HL-60 (cell line): ENCODE data around the gene SLAIN1.
A peak's percentile ranks its signal among the peaks of the same experiment; 100 is the strongest.

ENCODE experiments used
- DNase-seq, 2 experiments: peaks; one replicate each; pipeline ENCODE4 v3.0.0-alpha.2; 2010 to 2020; ENCODE audit warnings: low read depth in 1 of 2, low spot score in 1 of 2
- H3K27ac ChIP-seq: fragments of 250-450 bp; sonication (Bioruptor Pico); replicated peaks from 2 replicates; pipeline ENCODE4 v1.5.1; 2020; ENCODE audit warnings: mild to moderate bottlenecking, moderate library complexity
- H3K27me3 ChIP-seq: fragments of 250-450 bp; sonication (Bioruptor Pico); 2 replicates; pipeline ENCODE4 v1.5.1; 2021; ENCODE audit warnings: mild to moderate bottlenecking, moderate library complexity; ENCODE audit not compliant: insufficient read depth, poor library complexity, severe bottlenecking
- H3K4me3 ChIP-seq: replicated peaks from 2 replicates; pipeline ENCODE4 v1.5.1; 2011; ENCODE audit warnings: mild to moderate bottlenecking, control low read depth, low read length; ENCODE audit not compliant: insufficient read depth
- GABPA ChIP-seq: IDR thresholded peaks from 2 replicates; pipeline ENCODE4 v1.6.1; 2012; ENCODE audit warnings: low read depth
- POLR2AphosphoS5 ChIP-seq: IDR thresholded peaks from 2 replicates; pipeline ENCODE4 v1.6.1; 2012; ENCODE audit warnings: low read depth
- SPI1 ChIP-seq: IDR thresholded peaks from 2 replicates; pipeline ENCODE4 v1.6.1; 2012; ENCODE audit warnings: low read depth, mild to moderate bottlenecking, borderline replicate concordance
- TF ChIP-seq, protein P1 (sequence below): IDR thresholded peaks from 2 replicates; pipeline ENCODE4 v1.6.1; 2012; ENCODE audit warnings: low read depth; ENCODE audit not compliant: insufficient replicate concordance
- TF ChIP-seq, protein P2 (sequence below): IDR thresholded peaks from one replicate; pipeline ENCODE4 v1.5.1; 2011; ENCODE audit warnings: low read length, control low read depth, inconsistent platforms; ENCODE audit not compliant: insufficient read depth

Gene SLAIN1

GRCh38 chr13:77740097-77740735 lies 42.7 kb downstream of the SLAIN1 start:
- no peak overlapping the region for H3K27ac ChIP-seq
- no peak overlapping the region for H3K4me3 ChIP-seq
- no peaks in the 10 kb centered on the region for H3K27me3 ChIP-seq
- peak in 1 of 2 experiments; percentile 24 for DNase-seq
- TF ChIP-seq GABPA: no peak
- no peak for TF ChIP-seq SPI1
- TF ChIP-seq, protein P1, sequence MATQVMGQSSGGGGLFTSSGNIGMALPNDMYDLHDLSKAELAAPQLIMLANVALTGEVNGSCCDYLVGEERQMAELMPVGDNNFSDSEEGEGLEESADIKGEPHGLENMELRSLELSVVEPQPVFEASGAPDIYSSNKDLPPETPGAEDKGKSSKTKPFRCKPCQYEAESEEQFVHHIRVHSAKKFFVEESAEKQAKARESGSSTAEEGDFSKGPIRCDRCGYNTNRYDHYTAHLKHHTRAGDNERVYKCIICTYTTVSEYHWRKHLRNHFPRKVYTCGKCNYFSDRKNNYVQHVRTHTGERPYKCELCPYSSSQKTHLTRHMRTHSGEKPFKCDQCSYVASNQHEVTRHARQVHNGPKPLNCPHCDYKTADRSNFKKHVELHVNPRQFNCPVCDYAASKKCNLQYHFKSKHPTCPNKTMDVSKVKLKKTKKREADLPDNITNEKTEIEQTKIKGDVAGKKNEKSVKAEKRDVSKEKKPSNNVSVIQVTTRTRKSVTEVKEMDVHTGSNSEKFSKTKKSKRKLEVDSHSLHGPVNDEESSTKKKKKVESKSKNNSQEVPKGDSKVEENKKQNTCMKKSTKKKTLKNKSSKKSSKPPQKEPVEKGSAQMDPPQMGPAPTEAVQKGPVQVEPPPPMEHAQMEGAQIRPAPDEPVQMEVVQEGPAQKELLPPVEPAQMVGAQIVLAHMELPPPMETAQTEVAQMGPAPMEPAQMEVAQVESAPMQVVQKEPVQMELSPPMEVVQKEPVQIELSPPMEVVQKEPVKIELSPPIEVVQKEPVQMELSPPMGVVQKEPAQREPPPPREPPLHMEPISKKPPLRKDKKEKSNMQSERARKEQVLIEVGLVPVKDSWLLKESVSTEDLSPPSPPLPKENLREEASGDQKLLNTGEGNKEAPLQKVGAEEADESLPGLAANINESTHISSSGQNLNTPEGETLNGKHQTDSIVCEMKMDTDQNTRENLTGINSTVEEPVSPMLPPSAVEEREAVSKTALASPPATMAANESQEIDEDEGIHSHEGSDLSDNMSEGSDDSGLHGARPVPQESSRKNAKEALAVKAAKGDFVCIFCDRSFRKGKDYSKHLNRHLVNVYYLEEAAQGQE: no peak
- TF ChIP-seq POLR2AphosphoS5: no peak
- TF ChIP-seq, protein P2, sequence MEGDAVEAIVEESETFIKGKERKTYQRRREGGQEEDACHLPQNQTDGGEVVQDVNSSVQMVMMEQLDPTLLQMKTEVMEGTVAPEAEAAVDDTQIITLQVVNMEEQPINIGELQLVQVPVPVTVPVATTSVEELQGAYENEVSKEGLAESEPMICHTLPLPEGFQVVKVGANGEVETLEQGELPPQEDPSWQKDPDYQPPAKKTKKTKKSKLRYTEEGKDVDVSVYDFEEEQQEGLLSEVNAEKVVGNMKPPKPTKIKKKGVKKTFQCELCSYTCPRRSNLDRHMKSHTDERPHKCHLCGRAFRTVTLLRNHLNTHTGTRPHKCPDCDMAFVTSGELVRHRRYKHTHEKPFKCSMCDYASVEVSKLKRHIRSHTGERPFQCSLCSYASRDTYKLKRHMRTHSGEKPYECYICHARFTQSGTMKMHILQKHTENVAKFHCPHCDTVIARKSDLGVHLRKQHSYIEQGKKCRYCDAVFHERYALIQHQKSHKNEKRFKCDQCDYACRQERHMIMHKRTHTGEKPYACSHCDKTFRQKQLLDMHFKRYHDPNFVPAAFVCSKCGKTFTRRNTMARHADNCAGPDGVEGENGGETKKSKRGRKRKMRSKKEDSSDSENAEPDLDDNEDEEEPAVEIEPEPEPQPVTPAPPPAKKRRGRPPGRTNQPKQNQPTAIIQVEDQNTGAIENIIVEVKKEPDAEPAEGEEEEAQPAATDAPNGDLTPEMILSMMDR: no peak

DNA sequence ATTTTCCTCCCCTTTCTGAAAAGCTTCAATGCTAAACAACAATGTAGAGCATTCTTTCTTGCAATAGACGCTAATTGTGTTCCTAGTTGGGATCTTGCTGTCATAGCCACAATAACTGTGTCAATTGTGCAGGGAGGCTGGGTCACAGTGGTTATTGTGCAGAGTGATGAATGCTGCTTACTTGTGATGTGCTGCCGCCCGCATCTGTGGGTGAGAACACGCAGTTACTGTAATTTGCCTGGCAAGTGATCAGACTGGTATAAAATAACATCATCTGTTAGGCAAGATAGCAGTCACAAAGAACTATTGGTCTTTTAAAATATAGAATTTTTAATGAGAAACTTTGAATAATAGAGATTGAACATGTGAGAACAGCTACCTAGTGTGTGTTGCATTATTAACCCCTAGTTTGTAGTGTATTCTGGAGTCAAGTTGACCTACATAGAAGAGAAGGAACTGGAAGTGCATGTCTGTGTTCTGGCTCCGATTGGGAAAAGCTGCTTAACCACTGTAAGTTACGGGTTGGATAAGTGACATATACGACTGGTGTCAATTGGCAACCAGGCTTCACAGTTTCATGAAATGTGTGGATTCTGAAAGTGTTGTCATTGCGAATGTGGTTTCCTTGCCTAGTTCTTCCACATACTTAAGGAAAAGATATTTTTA lies 43.6 kb downstream of the SLAIN1 start:
- DNase-seq: no peak
- no peak overlapping the region for H3K27ac ChIP-seq
- TF ChIP-seq, protein P1: no peak
- no peak for TF ChIP-seq POLR2AphosphoS5
- TF ChIP-seq GABPA: no peak
- no peak for TF ChIP-seq SPI1
- TF ChIP-seq, protein P2: no peak
- no peak overlapping the region for H3K4me3 ChIP-seq
- no peaks in the 10 kb centered on the region for H3K27me3 ChIP-seq

DNA sequence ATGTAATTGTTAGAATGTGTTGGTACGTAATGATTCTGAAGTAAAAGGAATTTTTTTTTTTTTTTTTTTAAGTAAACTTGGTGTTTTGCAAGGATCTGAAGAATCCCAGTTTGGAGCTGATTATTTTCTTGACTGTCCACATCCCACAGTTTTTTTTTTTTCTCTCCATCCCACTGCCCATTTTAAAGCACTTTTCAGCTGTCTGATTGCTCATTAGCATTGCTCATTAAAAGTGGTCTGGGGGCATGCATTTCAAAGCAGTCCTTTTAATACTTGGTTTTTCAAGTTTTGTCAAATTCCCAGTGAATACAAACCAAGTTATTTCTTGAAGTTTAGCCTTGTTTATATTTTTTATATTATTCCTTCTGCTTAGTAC lies 44.1 kb downstream of the SLAIN1 start:
- TF ChIP-seq GABPA: no peak
- TF ChIP-seq, protein P1: no peak
- TF ChIP-seq SPI1: no peak
- TF ChIP-seq, protein P2: no peak
- no peak overlapping the region for H3K4me3 ChIP-seq
- no peak overlapping the region for H3K27ac ChIP-seq
- no peak for DNase-seq
- no peaks in the 10 kb centered on the region for H3K27me3 ChIP-seq
